HG02884 (cell line): ENCODE measurements around the gene FBXL4.

Experiments
- ATAC-seq: cut with Tn5 transposase; IDR thresholded peaks from one replicate; pipeline ENCODE4 v1.9.1; 2021; ENCODE audit warnings: mild to moderate bottlenecking, moderate library complexity; ENCODE audit not compliant: unreplicated experiment

FBXL4 gene

DNA sequence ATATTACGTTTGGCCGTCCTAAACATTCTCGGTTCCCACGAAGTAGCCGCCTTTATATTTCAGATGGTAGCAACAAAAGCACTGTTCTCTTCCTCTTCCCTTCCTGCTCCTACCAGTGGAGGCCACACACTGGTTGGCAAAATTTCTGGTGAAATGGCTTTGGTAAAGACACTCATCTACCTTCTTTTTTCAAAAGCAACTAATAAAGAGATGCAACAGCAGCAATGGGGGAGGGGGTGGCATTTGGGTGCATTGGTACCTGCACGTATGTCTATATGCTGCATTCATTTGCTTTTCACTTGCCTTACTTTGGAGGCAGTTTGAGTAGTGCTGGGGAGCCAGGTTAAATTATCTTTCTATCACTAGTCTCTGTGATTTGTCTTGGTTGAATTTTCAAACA, 107.4 kb downstream of the FBXL4 start:
- no peak for ATAC-seq

DNA sequence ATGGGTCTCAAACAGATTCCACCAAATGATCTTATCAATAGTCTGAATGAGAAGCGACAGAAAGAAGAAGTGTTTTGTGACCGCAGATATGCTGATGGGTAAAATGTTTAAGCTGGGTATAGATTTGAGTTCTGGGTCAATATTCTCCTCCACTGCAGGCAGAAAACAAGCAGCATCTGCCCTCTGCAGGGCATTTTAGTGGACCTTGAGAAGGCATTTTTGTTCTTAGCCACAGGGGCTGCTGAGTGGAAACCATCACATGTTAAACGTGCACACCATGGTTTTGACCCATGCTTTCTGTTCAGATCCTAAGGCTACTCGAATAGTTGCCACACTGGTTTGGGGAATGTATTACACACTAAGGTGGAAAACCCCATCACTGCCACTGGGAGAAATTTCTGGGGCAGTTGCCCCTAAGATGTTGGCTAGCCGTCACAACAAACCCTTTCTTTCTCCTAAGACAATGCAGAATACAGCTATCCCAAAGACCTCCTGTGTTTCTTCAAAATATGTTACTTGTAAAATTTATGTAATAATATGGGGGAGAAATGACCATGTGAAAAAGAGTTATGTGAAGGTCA, 107.9 kb downstream of the FBXL4 start:
- no peak for ATAC-seq

DNA sequence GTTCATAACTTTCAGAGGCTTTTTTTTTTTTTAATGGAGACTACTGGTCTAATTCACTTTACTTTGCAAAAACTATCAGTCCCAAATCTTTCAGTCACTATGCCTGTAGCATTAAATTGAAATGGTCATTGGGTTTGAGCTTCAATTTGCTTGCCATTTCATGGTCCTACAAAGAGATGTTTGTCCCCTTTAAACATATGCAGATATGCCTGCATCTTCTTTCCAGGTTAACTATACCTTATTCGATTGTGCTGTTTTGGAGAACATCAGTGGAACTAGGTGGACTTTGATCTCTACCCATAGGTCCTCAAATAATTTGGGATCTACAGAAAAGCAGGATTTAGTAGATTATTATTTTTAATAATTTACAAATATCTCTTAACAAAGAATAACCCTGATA, 108.8 kb downstream of the FBXL4 start:
- no peak for ATAC-seq

GRCh38 chr6:98838032-98838431, 109.7 kb downstream of the FBXL4 start:
- ATAC-seq: no peak

GRCh38 chr6:98836962-98837944, 110.5 kb downstream of the FBXL4 start:
- no peak for ATAC-seq

- ATAC-seq: no peak
These were observed 111.5 kb downstream of the FBXL4 start for GRCh38 chr6:98836025-98836961.

DNA sequence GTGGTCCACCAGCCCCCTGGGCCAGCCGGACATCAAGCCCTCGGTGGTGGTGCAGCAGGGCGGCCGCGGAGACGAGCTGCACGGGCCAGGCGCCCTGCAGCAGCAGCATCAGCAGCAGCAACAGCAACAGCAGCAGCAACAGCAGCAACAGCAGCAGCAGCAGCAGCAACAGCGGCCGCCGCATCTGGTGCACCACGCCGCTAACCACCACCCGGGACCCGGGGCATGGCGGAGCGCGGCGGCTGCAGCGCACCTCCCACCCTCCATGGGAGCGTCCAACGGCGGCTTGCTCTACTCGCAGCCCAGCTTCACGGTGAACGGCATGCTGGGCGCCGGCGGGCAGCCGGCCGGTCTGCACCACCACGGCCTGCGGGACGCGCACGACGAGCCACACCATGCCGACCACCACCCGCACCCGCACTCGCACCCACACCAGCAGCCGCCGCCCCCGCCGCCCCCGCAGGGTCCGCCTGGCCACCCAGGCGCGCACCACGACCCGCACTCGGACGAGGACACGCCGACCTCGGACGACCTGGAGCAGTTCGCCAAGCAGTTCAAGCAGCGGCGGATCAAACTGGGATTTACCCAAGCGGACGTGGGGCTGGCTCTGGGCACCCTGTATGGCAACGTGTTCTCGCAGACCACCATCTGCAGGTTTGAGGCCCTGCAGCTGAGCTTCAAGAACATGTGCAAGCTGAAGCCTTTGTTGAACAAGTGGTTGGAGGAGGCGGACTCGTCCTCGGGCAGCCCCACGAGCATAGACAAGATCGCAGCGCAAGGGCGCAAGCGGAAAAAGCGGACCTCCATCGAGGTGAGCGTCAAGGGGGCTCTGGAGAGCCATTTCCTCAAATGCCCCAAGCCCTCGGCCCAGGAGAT, 112.4 kb downstream of the FBXL4 start:
- no peak for ATAC-seq

GRCh38 chr6:98834060-98835031, 113.4 kb downstream of the FBXL4 start, which contains the start of gene POU3F2:
TSS of gene POU3F2 (plus strand) at chr6:98834574. CDS start at chr6:98834874, 300 bp downstream.
- ATAC-seq: peak; percentile 62

GRCh38 chr6:98833307-98834059, 114.3 kb downstream of the FBXL4 start:
- ATAC-seq: no peak

GRCh38 chr6:98833057-98833306, 114.8 kb downstream of the FBXL4 start:
- no peak for ATAC-seq

DNA sequence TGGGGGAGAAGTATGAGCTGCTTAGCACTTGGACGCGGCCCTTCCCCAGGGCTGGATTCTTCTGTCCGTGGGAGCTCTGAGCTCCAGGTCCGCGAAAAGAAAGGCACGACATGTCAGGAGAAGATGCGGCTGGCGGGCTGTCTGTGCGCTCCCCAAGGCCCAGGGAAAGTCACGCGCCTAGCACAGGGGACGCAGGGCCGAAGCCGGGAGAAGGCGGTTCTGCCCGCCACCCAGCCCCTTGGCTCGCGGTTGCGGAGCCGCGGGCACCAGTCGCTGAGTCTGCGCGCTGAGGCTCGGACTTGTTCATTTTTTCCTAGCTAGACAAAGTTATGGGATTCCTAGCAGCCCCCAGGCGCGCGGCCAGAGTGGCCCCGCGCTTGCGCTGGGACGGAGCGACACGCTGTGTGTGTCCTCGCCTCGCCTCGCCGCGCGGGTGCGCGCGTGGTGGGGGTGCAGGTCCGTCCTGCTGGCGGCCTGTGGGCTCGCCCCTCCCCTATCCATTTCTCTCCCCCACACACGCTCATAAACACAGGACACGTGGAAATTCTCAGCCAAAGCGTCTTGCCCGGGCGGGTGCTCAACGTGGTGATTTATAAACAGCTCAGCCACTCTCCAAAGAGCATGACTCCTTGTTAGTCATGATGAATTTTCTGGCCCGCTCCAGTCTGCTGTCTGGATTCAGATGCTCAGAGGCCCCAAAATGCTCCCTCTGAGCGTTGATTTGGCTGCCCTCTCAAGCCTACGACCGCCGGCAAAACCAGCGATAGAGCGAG, 115.3 kb downstream of the FBXL4 start:
- no peak for ATAC-seq

DNA sequence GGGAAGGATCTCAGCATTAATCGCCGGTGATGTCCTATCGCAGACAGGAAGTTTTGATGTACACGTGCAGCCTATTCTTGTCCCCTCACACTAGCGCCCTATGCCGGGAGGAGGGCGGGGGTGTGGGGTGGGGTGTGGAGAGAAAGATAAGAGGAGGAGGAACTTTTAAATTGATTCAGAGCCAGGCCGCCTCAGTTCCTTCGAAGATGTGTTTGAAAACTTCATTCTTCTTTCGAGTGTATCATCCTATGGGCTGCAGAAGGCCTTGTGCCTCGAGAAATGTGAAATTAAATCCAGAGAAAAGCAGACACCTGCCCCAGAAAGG, 115.8 kb downstream of the FBXL4 start:
- no peak for ATAC-seq

GRCh38 chr6:98831057-98831958, 116.4 kb downstream of the FBXL4 start:
- ATAC-seq: no peak

GRCh38 chr6:98830146-98830545, 117.6 kb downstream of the FBXL4 start:
- no peak for ATAC-seq

GRCh38 chr6:98828941-98829411, 118.8 kb downstream of the FBXL4 start:
- no peak for ATAC-seq

- ATAC-seq: no peak
These were observed 119.4 kb downstream of the FBXL4 start for GRCh38 chr6:98828211-98828788.
